ENCODE measurements around the gene NLRC3. TPM values are rescaled to one million over a fixed set of nuclear protein-coding genes. Genes with fewer than 3 reads are reported as not detected.

The NLRC3 gene
- total RNA-seq, 2 donors from 2014 or later = 36.8 to 49.1 TPM

GRCh38 chr16:3607634-3608033 lies 30.4 kb upstream of the NLRC3 start:
- Mint-ChIP-seq H3K36me3 (ENCODE audit: low read depth) (peaks cover 35% of the 10 kb centered on the region), H3K4me1 (peaks cover 11% of the 10 kb centered on the region), H3K4me3 (no peak overlapping the region), H3K27me3 (no peaks in the 10 kb centered on the region), H3K27ac (no peak overlapping the region), H3K9me3 (no peaks in the 10 kb centered on the region)
- ATAC-seq (replicated peaks) = no peak

GRCh38 chr16:3607161-3607560 lies 30.0 kb upstream of the NLRC3 start:
- H3K36me3 Mint-ChIP-seq (ENCODE audit: low read depth) = peaks cover 30% of the 10 kb centered on the region
- peaks cover 9% of the 10 kb centered on the region for H3K4me1 Mint-ChIP-seq
- no peak overlapping the region for H3K4me3 Mint-ChIP-seq
- no peaks in the 10 kb centered on the region for H3K27me3 Mint-ChIP-seq
- ATAC-seq (replicated peaks) = no peak
- no peaks in the 10 kb centered on the region for H3K9me3 Mint-ChIP-seq
- no peak overlapping the region for H3K27ac Mint-ChIP-seq

- H3K4me1 Mint-ChIP-seq = peaks cover 9% of the 10 kb centered on the region
- H3K27me3 Mint-ChIP-seq = no peaks in the 10 kb centered on the region
- no peak overlapping the region for H3K4me3 Mint-ChIP-seq
- ATAC-seq (replicated peaks) = no peak
- no peaks in the 10 kb centered on the region for H3K9me3 Mint-ChIP-seq
- H3K27ac Mint-ChIP-seq = no peak overlapping the region
- peaks cover 30% of the 10 kb centered on the region for H3K36me3 Mint-ChIP-seq (ENCODE audit: low read depth)
Observed at GRCh38 chr16:3606441-3606840, 29.2 kb upstream of the NLRC3 start.

DNA sequence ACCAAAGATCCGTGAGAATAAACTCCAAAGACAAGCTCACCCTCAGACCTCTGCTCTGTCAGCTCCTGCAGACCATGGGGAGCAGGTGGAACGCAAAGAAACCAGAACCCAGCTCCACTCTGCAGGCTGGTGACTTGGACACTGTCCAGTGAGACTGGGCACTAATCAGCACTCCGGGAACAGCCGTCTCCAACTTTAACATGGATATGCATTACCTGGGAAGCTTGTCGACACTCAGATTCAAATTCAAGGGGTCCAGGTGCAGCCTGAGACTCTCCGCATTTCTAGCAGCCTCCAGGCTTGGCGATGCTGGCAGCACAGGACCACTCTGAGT lies 25.1 kb upstream of the NLRC3 start:
- no peaks in the 10 kb centered on the region for H3K4me1 Mint-ChIP-seq
- ATAC-seq (replicated peaks) = no peak
- H3K27ac Mint-ChIP-seq = no peak overlapping the region
- H3K9me3 Mint-ChIP-seq = no peaks in the 10 kb centered on the region
- no peak overlapping the region for H3K4me3 Mint-ChIP-seq
- peaks cover 43% of the 10 kb centered on the region for H3K36me3 Mint-ChIP-seq (ENCODE audit: low read depth)
- no peaks in the 10 kb centered on the region for H3K27me3 Mint-ChIP-seq

DNA sequence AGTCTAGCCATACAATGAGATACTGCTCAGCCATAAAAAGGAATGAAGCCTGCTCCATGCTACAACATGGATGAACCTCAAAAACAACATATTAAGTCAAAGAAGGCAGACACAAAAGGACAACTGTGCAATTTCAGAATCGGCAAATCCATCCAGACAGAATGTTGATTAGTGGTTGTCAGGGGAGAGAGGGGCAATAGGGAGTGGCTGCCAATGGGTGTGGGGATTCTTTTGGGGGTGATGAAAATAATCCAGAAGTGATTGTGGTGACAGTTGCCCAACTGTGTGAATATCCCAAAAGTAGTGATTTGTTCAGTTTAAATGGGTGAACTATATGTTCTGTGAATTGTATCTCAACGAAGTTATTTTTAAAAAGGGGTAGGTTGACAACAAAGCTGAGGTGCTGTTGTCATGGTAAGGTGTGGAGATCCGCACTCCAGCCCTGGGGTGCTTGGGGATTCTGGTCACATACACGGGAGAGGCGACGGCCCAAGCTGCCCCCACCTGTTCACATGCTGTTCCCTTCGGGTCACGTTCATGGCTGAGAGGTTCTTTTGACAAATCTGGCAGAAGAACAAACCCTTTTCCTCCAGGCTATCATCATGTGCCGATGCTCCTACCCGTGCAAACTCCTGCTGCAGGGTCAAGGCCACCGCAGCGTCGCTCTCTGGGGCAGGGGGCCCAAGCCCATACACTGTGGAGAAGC lies 24.6 kb upstream of the NLRC3 start:
- H3K9me3 Mint-ChIP-seq = no peaks in the 10 kb centered on the region
- no peak for ATAC-seq (replicated peaks)
- H3K4me3 Mint-ChIP-seq = no peak overlapping the region
- peaks cover 43% of the 10 kb centered on the region for H3K36me3 Mint-ChIP-seq (ENCODE audit: low read depth)
- no peaks in the 10 kb centered on the region for H3K27me3 Mint-ChIP-seq
- H3K4me1 Mint-ChIP-seq = no peaks in the 10 kb centered on the region
- no peak overlapping the region for H3K27ac Mint-ChIP-seq

GRCh38 chr16:3599922-3600321 lies 22.7 kb upstream of the NLRC3 start:
- ATAC-seq (replicated peaks) = no peak

GRCh38 chr16:3599121-3599520 lies 21.9 kb upstream of the NLRC3 start:
- Mint-ChIP-seq H3K36me3 (ENCODE audit: low read depth) (peaks cover 31% of the 10 kb centered on the region), H3K4me1 (no peaks in the 10 kb centered on the region), H3K4me3 (no peak overlapping the region), H3K27me3 (no peaks in the 10 kb centered on the region), H3K27ac (no peak overlapping the region), H3K9me3 (no peaks in the 10 kb centered on the region)
- no peak for ATAC-seq (replicated peaks)

More at GRCh38 chr16:3599922-3600321, 22.7 kb upstream of the NLRC3 start:
- Mint-ChIP-seq H3K27ac (no peak overlapping the region), H3K9me3 (no peaks in the 10 kb centered on the region), H3K36me3 (ENCODE audit: low read depth) (peaks cover 34% of the 10 kb centered on the region), H3K27me3 (no peaks in the 10 kb centered on the region), H3K4me3 (no peak overlapping the region), H3K4me1 (no peaks in the 10 kb centered on the region)

- H3K27me3 Mint-ChIP-seq = no peaks in the 10 kb centered on the region
- H3K36me3 Mint-ChIP-seq (ENCODE audit: low read depth) = peaks cover 22% of the 10 kb centered on the region
- ATAC-seq (replicated peaks) = no peak
- no peak overlapping the region for H3K4me3 Mint-ChIP-seq
- no peaks in the 10 kb centered on the region for H3K4me1 Mint-ChIP-seq
- no peak overlapping the region for H3K27ac Mint-ChIP-seq
- H3K9me3 Mint-ChIP-seq = no peaks in the 10 kb centered on the region
Observed at GRCh38 chr16:3598236-3598635, 21.0 kb upstream of the NLRC3 start.

GRCh38 chr16:3597676-3598075 lies 20.5 kb upstream of the NLRC3 start:
- no peaks in the 10 kb centered on the region for H3K9me3 Mint-ChIP-seq

DNA sequence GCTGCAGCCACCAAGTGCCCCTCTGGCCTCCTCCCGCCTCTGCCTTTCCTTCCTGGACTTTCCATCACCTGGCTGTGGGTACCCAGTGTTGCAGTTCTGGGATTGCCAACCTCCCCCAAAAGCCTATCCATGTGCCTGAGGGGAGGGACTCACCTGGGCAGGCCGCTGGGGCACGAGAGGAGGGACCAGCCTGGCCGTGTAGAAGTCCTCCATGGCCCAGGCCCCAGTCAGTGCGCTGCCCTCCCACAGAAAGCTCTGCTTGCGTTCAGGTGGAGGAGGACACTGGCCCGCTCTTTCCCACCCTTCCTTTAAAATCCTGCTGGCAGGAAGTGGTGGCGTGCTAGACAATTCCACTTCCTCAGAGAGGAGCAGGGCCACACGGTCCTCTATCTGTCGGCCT lies 20.0 kb upstream of the NLRC3 start:
- H3K9me3 Mint-ChIP-seq = no peaks in the 10 kb centered on the region
- no peak overlapping the region for H3K27ac Mint-ChIP-seq

More at GRCh38 chr16:3597676-3598075, 20.5 kb upstream of the NLRC3 start:
- Mint-ChIP-seq H3K4me1 (no peaks in the 10 kb centered on the region), H3K36me3 (ENCODE audit: low read depth) (peaks cover 21% of the 10 kb centered on the region), H3K4me3 (no peak overlapping the region), H3K27me3 (no peaks in the 10 kb centered on the region), H3K27ac (no peak overlapping the region)
- no peak for ATAC-seq (replicated peaks)

DNA sequence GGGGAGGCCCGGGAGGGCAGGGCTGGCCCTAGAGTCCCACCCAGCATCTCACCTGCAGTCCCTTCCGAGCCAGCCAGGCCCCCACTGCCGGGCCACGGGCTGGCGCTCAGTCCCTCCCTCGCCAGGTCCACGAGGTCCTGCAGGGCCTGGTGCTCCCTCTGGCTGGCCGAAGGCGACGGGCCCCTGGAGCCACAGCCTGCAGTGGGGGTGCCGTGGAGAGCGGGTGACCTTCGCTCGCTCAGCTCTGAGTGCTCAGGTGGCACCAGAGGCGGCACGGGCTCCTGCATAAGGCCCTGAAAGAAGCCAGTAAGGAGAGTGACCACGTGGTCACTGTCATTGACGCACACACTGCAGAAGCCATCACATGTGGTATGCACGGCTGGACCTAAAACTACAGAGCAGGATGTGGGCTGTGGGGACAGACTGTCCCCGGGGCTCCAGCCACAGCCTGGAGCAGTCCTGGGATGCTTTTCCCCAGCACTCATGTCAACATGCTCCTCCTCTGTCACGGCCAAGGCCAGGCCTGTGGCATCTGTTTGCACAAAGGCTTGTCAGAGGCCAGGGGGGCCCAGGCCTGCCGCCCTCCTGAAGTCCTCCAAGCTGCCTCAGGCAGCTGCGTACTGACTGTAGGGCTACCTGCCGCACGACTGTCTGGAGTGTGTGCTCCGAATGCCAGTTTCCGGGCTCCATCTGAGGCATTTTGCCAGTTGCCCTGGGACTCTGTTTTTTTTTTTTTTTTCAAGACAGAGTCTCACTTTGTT lies 19.1 kb upstream of the NLRC3 start:
- Mint-ChIP-seq H3K9me3 (no peaks in the 10 kb centered on the region), H3K4me3 (no peak overlapping the region), H3K27me3 (no peaks in the 10 kb centered on the region), H3K27ac (no peak overlapping the region), H3K36me3 (ENCODE audit: low read depth) (peaks cover 13% of the 10 kb centered on the region), H3K4me1 (no peaks in the 10 kb centered on the region)
- no peak for ATAC-seq (replicated peaks)

More for the DNA sequence above, 20.0 kb upstream of the NLRC3 start:
- Mint-ChIP-seq H3K4me1 (no peaks in the 10 kb centered on the region), H3K27me3 (no peaks in the 10 kb centered on the region), H3K36me3 (ENCODE audit: low read depth) (peaks cover 21% of the 10 kb centered on the region), H3K4me3 (no peak overlapping the region)
- no peak for ATAC-seq (replicated peaks)

DNA sequence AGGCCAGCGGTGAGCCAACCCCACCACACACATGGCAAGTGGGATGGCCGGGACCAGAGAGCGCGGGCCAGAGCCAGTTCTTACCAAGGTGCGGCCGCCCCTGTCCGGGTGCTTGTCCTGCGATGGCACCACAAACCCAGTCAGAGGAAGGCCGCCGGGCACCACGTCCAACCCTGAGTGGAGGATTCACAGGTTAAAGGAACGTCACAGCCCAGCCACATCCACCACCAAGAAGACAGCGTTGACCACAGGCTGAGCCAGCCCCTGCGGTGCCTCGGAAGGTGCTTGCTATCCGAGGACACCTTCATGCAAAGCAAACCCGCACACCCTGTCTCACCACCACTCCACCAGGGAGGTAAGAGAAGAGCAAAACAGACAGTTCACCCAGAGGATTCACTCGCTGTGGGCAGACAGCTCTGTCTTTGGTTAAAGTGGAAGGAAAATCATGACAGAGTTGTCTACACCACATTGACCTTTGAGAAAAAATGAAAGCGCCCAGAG lies 18.4 kb upstream of the NLRC3 start:
- Mint-ChIP-seq H3K4me3 (no peak overlapping the region), H3K27ac (no peak overlapping the region), H3K27me3 (no peaks in the 10 kb centered on the region), H3K4me1 (no peaks in the 10 kb centered on the region), H3K9me3 (no peaks in the 10 kb centered on the region), H3K36me3 (ENCODE audit: low read depth) (peaks cover 14% of the 10 kb centered on the region)
- no peak for ATAC-seq (replicated peaks)

GRCh38 chr16:3595110-3595486 lies 17.9 kb upstream of the NLRC3 start:
- Mint-ChIP-seq H3K4me3 (no peak overlapping the region), H3K27ac (no peak overlapping the region), H3K4me1 (no peaks in the 10 kb centered on the region), H3K27me3 (no peaks in the 10 kb centered on the region), H3K9me3 (no peaks in the 10 kb centered on the region), H3K36me3 (ENCODE audit: low read depth) (peaks cover 12% of the 10 kb centered on the region)
- no peak for ATAC-seq (replicated peaks)

GRCh38 chr16:3594316-3595109 lies 17.3 kb upstream of the NLRC3 start:
- Mint-ChIP-seq H3K27me3 (no peaks in the 10 kb centered on the region), H3K36me3 (ENCODE audit: low read depth) (peaks cover 7% of the 10 kb centered on the region), H3K4me1 (no peaks in the 10 kb centered on the region), H3K27ac (no peak overlapping the region), H3K4me3 (no peak overlapping the region), H3K9me3 (no peaks in the 10 kb centered on the region)
- no peak for ATAC-seq (replicated peaks)
